ENCODE results near the gene MAGI2. TPM values are rescaled to one million over a fixed set of nuclear protein-coding genes. Genes with fewer than 3 reads are reported as not detected.

The MAGI2 gene
- total RNA-seq, 4 donors from 2014 or later = 7.8 to 44.7 (median 21.1) TPM

DNA sequence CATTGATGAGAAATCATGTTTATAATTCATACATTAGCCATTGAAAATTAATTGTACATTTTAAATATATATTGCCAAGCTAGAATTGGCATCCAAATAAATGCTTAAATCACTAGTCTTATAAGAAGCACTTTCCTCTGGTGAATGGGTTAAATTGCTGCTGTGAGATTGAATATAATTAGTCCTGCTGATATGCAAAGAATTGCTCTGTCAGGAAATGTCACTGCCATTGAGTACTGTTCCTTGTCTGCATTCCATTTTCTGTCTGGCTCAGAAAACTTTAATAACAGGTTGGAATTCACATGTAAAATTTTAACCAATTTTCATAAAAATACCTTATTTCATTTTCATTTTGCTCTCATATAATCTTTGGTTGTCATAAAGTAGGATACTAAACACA is 589.1 kb downstream of the MAGI2 start:
- H3K9me3 ChIP-seq = no peaks in the 10 kb centered on the region
- H3K27me3 ChIP-seq = no peaks in the 10 kb centered on the region
- H3K4me1 ChIP-seq = no peaks in the 10 kb centered on the region
- H3K36me3 ChIP-seq = no peaks in the 10 kb centered on the region
- ATAC-seq = no peak
- H3K4me3 ChIP-seq = no peak overlapping the region
- no peak for TF ChIP-seq POLR2AphosphoS5 (IDR thresholded peaks at IDR 0.05)
- TF ChIP-seq EP300 (IDR thresholded peaks at IDR 0.05) = no peak
- TF ChIP-seq POLR2A (IDR thresholded peaks at IDR 0.05) = no peak
- H3K27ac ChIP-seq = no peak overlapping the region

DNA sequence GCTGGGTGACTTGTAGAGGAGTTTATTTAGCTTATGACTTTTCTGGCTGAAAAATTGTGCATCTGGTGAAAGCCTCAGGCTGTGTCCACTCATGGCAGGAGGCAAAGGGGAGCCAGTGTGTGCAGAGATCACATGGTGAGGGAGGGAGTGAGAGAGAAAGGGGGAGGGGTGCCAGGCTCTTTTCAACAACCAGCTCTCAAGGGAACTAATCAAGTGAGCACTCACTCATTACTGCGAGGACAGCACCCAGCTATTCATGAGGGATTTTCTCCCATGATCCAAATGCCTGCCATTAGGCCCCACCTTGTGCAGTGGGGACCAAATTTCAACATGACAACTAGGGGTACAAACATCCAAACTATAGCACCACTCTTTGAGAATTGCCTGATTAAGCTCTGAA is 590.2 kb downstream of the MAGI2 start:
- Histone ChIP-seq H3K27ac (no peak overlapping the region), H3K4me1 (no peaks in the 10 kb centered on the region), H3K27me3 (no peaks in the 10 kb centered on the region), H3K9me3 (no peaks in the 10 kb centered on the region), H3K4me3 (no peak overlapping the region), H3K36me3 (no peaks in the 10 kb centered on the region)
- no peak for ATAC-seq
- TF ChIP-seq POLR2A (IDR thresholded peaks at IDR 0.05) (no peak), POLR2AphosphoS5 (IDR thresholded peaks at IDR 0.05) (no peak), EP300 (IDR thresholded peaks at IDR 0.05) (no peak)
- TF ChIP-seq, protein P1, sequence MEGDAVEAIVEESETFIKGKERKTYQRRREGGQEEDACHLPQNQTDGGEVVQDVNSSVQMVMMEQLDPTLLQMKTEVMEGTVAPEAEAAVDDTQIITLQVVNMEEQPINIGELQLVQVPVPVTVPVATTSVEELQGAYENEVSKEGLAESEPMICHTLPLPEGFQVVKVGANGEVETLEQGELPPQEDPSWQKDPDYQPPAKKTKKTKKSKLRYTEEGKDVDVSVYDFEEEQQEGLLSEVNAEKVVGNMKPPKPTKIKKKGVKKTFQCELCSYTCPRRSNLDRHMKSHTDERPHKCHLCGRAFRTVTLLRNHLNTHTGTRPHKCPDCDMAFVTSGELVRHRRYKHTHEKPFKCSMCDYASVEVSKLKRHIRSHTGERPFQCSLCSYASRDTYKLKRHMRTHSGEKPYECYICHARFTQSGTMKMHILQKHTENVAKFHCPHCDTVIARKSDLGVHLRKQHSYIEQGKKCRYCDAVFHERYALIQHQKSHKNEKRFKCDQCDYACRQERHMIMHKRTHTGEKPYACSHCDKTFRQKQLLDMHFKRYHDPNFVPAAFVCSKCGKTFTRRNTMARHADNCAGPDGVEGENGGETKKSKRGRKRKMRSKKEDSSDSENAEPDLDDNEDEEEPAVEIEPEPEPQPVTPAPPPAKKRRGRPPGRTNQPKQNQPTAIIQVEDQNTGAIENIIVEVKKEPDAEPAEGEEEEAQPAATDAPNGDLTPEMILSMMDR (IDR thresholded peaks at IDR 0.05) = no peak
- 14% methylated on average over 1 of the region's 1 CpG; no CpG with 5 or more reads in 1 of the 2 donors for WGBS, 2 donors (ENCODE audit: low coverage in 1 of 2)

DNA sequence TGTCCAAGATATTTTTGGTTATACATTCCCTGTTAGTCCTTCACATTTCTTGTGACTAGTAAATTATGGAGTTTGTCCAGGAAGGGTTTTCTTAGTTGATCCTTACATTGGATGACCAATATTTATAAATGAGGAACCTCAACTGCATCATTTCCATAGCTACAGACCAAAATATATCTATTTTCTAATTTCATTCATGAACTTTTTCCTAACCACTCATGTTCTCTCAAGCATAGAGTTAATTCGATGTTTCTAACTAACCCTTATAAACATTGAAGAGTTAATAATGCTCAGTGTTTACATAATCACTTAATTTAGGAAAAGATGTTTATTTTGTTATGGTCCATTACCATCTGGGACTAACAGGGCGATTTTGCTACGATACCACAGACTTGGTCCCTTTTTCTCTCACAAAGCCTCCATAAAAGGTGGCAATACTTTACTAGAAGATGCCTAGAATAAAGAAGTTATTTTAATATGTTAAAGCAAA is 591.0 kb downstream of the MAGI2 start:
- Histone ChIP-seq H3K4me1 (no peaks in the 10 kb centered on the region), H3K27me3 (no peaks in the 10 kb centered on the region), H3K4me3 (no peak overlapping the region), H3K9me3 (no peaks in the 10 kb centered on the region), H3K36me3 (no peaks in the 10 kb centered on the region), H3K27ac (no peak overlapping the region)
- no peak for ATAC-seq
- TF ChIP-seq, protein P1 (IDR thresholded peaks at IDR 0.05) = no peak
- no peak for TF ChIP-seq EP300 (IDR thresholded peaks at IDR 0.05)
- no peak for TF ChIP-seq POLR2AphosphoS5 (IDR thresholded peaks at IDR 0.05)
- TF ChIP-seq POLR2A (IDR thresholded peaks at IDR 0.05) = no peak
- 75 to 77% methylated on average over 3 of the region's 3 CpGs for WGBS, 2 donors (ENCODE audit: low coverage in 1 of 2)

DNA sequence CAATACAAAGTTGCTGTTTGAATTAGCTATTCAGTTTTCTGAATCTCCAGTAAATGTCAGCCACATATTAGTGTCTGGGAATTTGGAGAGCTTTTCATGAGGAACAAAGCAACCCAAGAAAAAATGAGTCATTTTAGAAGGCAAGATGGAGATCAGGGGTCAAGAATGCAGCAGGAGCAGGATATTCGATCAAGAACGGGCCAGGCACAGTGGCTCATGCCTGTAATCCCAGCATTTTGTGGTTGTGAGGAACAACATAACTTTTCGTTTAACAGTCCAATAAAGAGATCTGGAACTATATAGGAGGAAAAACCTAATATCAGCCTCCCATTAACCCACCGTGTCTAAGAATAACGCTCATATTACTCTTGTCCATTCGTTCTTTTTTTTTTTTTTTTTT is 600.5 kb downstream of the MAGI2 start:
- H3K9me3 ChIP-seq = no peaks in the 10 kb centered on the region
- H3K36me3 ChIP-seq = no peaks in the 10 kb centered on the region
- H3K4me3 ChIP-seq = no peak overlapping the region
- no peak for ATAC-seq
- H3K4me1 ChIP-seq = peaks cover 0 to 8% (median 0%) of the 10 kb centered on the region in 3 donors
- no peaks in the 10 kb centered on the region for H3K27me3 ChIP-seq
- WGBS, 2 donors (ENCODE audit: low coverage in 1 of 2) = 62 to 79% methylated on average over 6 of the region's 6 CpGs
- H3K27ac ChIP-seq = no peak overlapping the region
- no peak for TF ChIP-seq POLR2AphosphoS5 (IDR thresholded peaks at IDR 0.05)
- TF ChIP-seq, protein P1 (IDR thresholded peaks at IDR 0.05) = no peak
- no peak for TF ChIP-seq POLR2A (IDR thresholded peaks at IDR 0.05)
- TF ChIP-seq EP300 (IDR thresholded peaks at IDR 0.05) = no peak

DNA sequence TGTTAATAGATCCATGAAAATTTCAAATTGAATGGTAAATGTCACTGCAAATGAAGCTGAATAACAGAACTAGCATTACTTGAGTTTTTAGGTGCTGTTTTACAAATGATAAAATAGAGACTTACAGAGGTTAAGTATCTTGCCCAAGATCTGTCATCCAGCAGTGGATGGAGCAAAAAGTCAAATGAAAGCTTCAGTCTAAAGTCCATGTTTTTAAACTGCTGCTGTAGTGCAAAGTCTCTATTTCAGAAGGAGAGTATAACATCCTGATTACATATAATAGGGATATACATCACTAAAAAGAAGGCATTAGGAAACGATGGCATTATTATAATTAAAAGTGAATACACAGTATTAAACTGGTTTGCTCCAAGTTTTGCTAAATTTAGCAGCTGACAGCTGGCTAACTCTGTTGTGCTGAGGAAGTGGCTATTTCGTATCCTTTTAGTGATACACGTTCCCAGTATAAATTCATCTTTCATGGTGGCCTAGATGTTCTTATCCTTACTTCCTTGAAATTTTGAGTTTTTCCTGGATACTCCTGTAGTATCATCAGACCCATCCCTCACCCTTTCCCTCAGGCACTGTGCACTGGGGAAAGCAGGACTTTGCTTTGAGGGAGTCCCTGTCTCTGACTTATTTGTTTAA is 603.2 kb downstream of the MAGI2 start:
- no peaks in the 10 kb centered on the region for H3K9me3 ChIP-seq
- TF ChIP-seq EP300 (IDR thresholded peaks at IDR 0.05) = no peak
- TF ChIP-seq POLR2AphosphoS5 (IDR thresholded peaks at IDR 0.05) = no peak
- TF ChIP-seq, protein P1 (IDR thresholded peaks at IDR 0.05) = no peak
- TF ChIP-seq POLR2A (IDR thresholded peaks at IDR 0.05) = no peak
- ATAC-seq = no peak
- H3K27me3 ChIP-seq = no peaks in the 10 kb centered on the region
- H3K36me3 ChIP-seq = no peaks in the 10 kb centered on the region
- no peak overlapping the region for H3K27ac ChIP-seq
- H3K4me3 ChIP-seq = no peak overlapping the region
- WGBS, 2 donors (ENCODE audit: low coverage in 1 of 2) = 12 to 19% methylated on average over 3 of the region's 3 CpGs
- H3K4me1 ChIP-seq = peaks cover 0 to 8% (median 0%) of the 10 kb centered on the region in 3 donors
